Measurements from ENCODE around the gene C3AR1.
"Not testable (repeated sequence)": the region's sequence is repeated elsewhere in the genome, so short reads cannot be mapped to it uniquely, and the experiment has no call there.

C3AR1 gene

GRCh38 chr12:8057306-8057705 lies 8.9 kb downstream of the C3AR1 start:
- DNase-seq = no peak

- no peak for DNase-seq
These were observed 11.3 kb downstream of the C3AR1 start for GRCh38 chr12:8054816-8055215.

GRCh38 chr12:8052679-8053078 lies 13.5 kb downstream of the C3AR1 start:
- peak in 1 of 2 donors; percentile 53 for DNase-seq

GRCh38 chr12:8050600-8051250 lies 15.4 kb downstream of the C3AR1 start:
- DNase-seq = no peak

GRCh38 chr12:8048906-8049305 lies 17.3 kb downstream of the C3AR1 start:
- no peak for DNase-seq

- DNase-seq = no peak
These were observed 18.3 kb downstream of the C3AR1 start for GRCh38 chr12:8047842-8048241.

- peak; percentile 77 to 84 for DNase-seq
These were observed 19.9 kb downstream of the C3AR1 start for GRCh38 chr12:8045952-8046944.

GRCh38 chr12:8040791-8041190 lies 25.4 kb downstream of the C3AR1 start:
- DNase-seq = no peak

- peak in 1 of 2 donors; percentile 36 for DNase-seq
These were observed 27.5 kb downstream of the C3AR1 start for GRCh38 chr12:8038659-8039114.

GRCh38 chr12:8037947-8038346 lies 28.2 kb downstream of the C3AR1 start:
- DNase-seq = no peak

- DNase-seq = peak in 1 of 2 donors; percentile 29
These were observed 29.0 kb downstream of the C3AR1 start for GRCh38 chr12:8037046-8037663.

GRCh38 chr12:8036346-8036745 lies 29.8 kb downstream of the C3AR1 start:
- no peak for DNase-seq

- no peak for DNase-seq
These were observed 30.6 kb downstream of the C3AR1 start for GRCh38 chr12:8035440-8036010.

GRCh38 chr12:8034802-8035201 lies 31.4 kb downstream of the C3AR1 start:
- DNase-seq = no peak

- peak; percentile 38 to 67 for DNase-seq
These were observed 32.8 kb downstream of the C3AR1 start for GRCh38 chr12:8033153-8034044.

GRCh38 chr12:8032242-8033152 lies 33.7 kb downstream of the C3AR1 start, which contains the start of gene FOXJ2:
Gene FOXJ2 (plus strand): TSS chr12:8032716. CDS start chr12:8039833, 7,117 bp downstream.
- peak; percentile 77 to 86 for DNase-seq

GRCh38 chr12:8031872-8032241 lies 34.3 kb downstream of the C3AR1 start:
- DNase-seq = no peak

- DNase-seq = not testable (repeated sequence)
These were observed 35.1 kb downstream of the C3AR1 start for GRCh38 chr12:8031017-8031416.

- DNase-seq = no peak
These were observed 36.0 kb downstream of the C3AR1 start for GRCh38 chr12:8030189-8030588.

- DNase-seq = no peak
These were observed 37.9 kb downstream of the C3AR1 start for GRCh38 chr12:8028267-8028666.

GRCh38 chr12:8027856-8028255 lies 38.3 kb downstream of the C3AR1 start:
- no peak for DNase-seq

Measured in CD4-positive, alpha-beta T cell treated with Interferon alpha-2 for 1 hour (primary cell).